PC-9 (cell line): ENCODE results near the gene VAC14. TPM values are rescaled to one million over a fixed set of nuclear protein-coding genes. Genes with fewer than 3 reads are reported as not detected.

ENCODE experiments used
- BruUV-seq: library from RNA; stranded (reverse); fragments of 400-500 nt; replicated peaks from 2 replicates; lab custom pipeline; 2021; lab: Mats Ljungman, UMichigan
- CTCF ChIA-PET: fragments of 300-600 bp; sonication (Branson Sonifier 250); formaldehyde crosslinking; loops from one replicate; lab custom pipeline; 2022; ENCODE audit warnings: antibody characterized with exemption; lab: Charles Lee
- POLR2A ChIA-PET: fragments of 300-600 bp; sonication (Branson Sonifier 250); formaldehyde crosslinking; loops from one replicate; lab custom pipeline; 2022; ENCODE audit warnings: antibody characterized with exemption; ENCODE audit not compliant: unreplicated experiment; lab: Charles Lee
- DNase-seq, 2 experiments: peaks; one replicate each; pipeline versions ENCODE4 v3.0.0 to v3.0.0-alpha.2; 2015 to 2022; ENCODE audit warnings: mixed read lengths in 1 of 2
- H2AFZ ChIP-seq: fragments of 200-600 bp; sonication (generic); 2 replicates; pipeline ENCODE4 v1.8.1; 2017; ENCODE audit warnings: antibody characterized with exemption
- H3F3A ChIP-seq: fragments of 200-600 bp; sonication (generic); 2 replicates; pipeline ENCODE4 v1.8.1; 2017; ENCODE audit warnings: antibody characterized with exemption, mild to moderate bottlenecking, low read depth; ENCODE audit not compliant: insufficient read depth
- H3K27ac ChIP-seq: fragments of 200-600 bp; sonication (generic); 2 replicates; pipeline ENCODE4 v1.6.1; 2016; ENCODE audit warnings: mixed run types
- H3K27me3 ChIP-seq: fragments of 200-600 bp; sonication (generic); 2 replicates; pipeline ENCODE4 v1.6.1; 2016; ENCODE audit warnings: low read depth, mixed run types; ENCODE audit not compliant: insufficient read depth
- H3K36me3 ChIP-seq: fragments of 200-600 bp; sonication (generic); 2 replicates; pipeline ENCODE4 v1.6.1; 2016; ENCODE audit warnings: low read depth, mixed run types
- H3K4me1 ChIP-seq: fragments of 200-600 bp; sonication (generic); replicated peaks from 2 replicates; pipeline ENCODE4 v1.6.1; 2016; ENCODE audit warnings: mixed run types; ENCODE audit not compliant: insufficient read depth
- H3K4me2 ChIP-seq: fragments of 200-600 bp; sonication (generic); 2 replicates; pipeline ENCODE4 v1.6.1; 2017; ENCODE audit warnings: mixed run types
- H3K4me3 ChIP-seq: fragments of 200-600 bp; sonication (generic); 2 replicates; pipeline ENCODE4 v1.6.1; 2016; ENCODE audit warnings: mixed run types
- H3K79me2 ChIP-seq: fragments of 200-600 bp; sonication (generic); 2 replicates; pipeline ENCODE4 v1.6.1; 2017; ENCODE audit warnings: low read depth, mixed run types
- H3K9me2 ChIP-seq: fragments of 200-600 bp; sonication (generic); 2 replicates; pipeline ENCODE4 v1.8.1; 2017; ENCODE audit warnings: mild to moderate bottlenecking; ENCODE audit not compliant: insufficient read depth
- H3K9me3 ChIP-seq: fragments of 200-600 bp; sonication (generic); 2 replicates; pipeline ENCODE4 v1.8.1; 2016; ENCODE audit warnings: low read depth; ENCODE audit not compliant: insufficient read depth
- H4K20me1 ChIP-seq: fragments of 200-600 bp; sonication (generic); 2 replicates; pipeline ENCODE4 v1.8.1; 2017; ENCODE audit not compliant: insufficient read depth
- EZH2 ChIP-seq: fragments of 200-600 bp; sonication (generic); IDR thresholded peaks from 2 replicates; pipeline ENCODE4 v1.8.0; 2017; ENCODE audit warnings: antibody characterized with exemption, low read depth
- intact Hi-C: fragments of 100-400 bp; cut with micrococcal nuclease; formaldehyde crosslinking; loops from one replicate; pipeline ENCODE4 v1.10.0; 2022; ENCODE audit not compliant: unreplicated experiment
- total RNA-seq: library from RNA; stranded (reverse); gene quantifications from 2 replicates; pipeline ENCODE4 v1.2.3, GENCODE V29; 2021
- TF ChIP-seq, protein P1 (sequence below): fragments of 200-600 bp; sonication (generic); conservative IDR thresholded peaks from 2 replicates; pipeline ENCODE4 v1.6.1; 2017; ENCODE audit warnings: mixed run types, antibody characterized with exemption, mild to moderate bottlenecking, moderate library complexity

The VAC14 gene
- total RNA-seq, 1 experiment from 2014 or later, result 46.8 TPM

- H3K27me3 ChIP-seq, result no peaks in the 10 kb centered on the region
- no peak overlapping the region for H3K4me2 ChIP-seq
- H3K79me2 ChIP-seq, result no peaks in the 10 kb centered on the region
- H3K27ac ChIP-seq, result no peak overlapping the region
- H4K20me1 ChIP-seq, result no peaks in the 10 kb centered on the region
- intact Hi-C loops, result no loop called here
- 0 out of 2 replicates have a peak, but pooled peaks cover 3% of the 10 kb centered on the region for H3K9me3 ChIP-seq
- H2AFZ ChIP-seq, result no peak overlapping the region
- no peak for TF ChIP-seq EZH2
- TF ChIP-seq, protein P1, sequence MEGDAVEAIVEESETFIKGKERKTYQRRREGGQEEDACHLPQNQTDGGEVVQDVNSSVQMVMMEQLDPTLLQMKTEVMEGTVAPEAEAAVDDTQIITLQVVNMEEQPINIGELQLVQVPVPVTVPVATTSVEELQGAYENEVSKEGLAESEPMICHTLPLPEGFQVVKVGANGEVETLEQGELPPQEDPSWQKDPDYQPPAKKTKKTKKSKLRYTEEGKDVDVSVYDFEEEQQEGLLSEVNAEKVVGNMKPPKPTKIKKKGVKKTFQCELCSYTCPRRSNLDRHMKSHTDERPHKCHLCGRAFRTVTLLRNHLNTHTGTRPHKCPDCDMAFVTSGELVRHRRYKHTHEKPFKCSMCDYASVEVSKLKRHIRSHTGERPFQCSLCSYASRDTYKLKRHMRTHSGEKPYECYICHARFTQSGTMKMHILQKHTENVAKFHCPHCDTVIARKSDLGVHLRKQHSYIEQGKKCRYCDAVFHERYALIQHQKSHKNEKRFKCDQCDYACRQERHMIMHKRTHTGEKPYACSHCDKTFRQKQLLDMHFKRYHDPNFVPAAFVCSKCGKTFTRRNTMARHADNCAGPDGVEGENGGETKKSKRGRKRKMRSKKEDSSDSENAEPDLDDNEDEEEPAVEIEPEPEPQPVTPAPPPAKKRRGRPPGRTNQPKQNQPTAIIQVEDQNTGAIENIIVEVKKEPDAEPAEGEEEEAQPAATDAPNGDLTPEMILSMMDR, result no peak
- no peaks in the 10 kb centered on the region for H3K9me2 ChIP-seq
- no peak overlapping the region for H3K4me3 ChIP-seq
- H3F3A ChIP-seq, result peaks cover 15% of the 10 kb centered on the region
- no peak for DNase-seq
- ChIA-PET CTCF (no interaction called here), POLR2A (no interaction called here)
- BruUV-seq, result no TSS peak
- no peaks in the 10 kb centered on the region for H3K4me1 ChIP-seq
- peaks cover 28% of the 10 kb centered on the region for H3K36me3 ChIP-seq
Observed at GRCh38 chr16:70781800-70782199, 19.2 kb downstream of the VAC14 start.

- Histone ChIP-seq H4K20me1 (no peaks in the 10 kb centered on the region), H2AFZ (no peak overlapping the region), H3K27ac (no peak overlapping the region), H3K4me2 (no peak overlapping the region), H3K79me2 (no peaks in the 10 kb centered on the region), H3K4me3 (no peak overlapping the region), H3K4me1 (no peaks in the 10 kb centered on the region), H3K9me2 (no peaks in the 10 kb centered on the region), H3F3A (peaks cover 15% of the 10 kb centered on the region), H3K27me3 (no peaks in the 10 kb centered on the region), H3K9me3 (0 out of 2 replicates have a peak, but pooled peaks cover 3% of the 10 kb centered on the region), H3K36me3 (peaks cover 28% of the 10 kb centered on the region)
- POLR2A ChIA-PET, result no interaction called here
- no peak for TF ChIP-seq EZH2
- TF ChIP-seq, protein P1, result no peak
- no peak for DNase-seq
- CTCF ChIA-PET, result interaction anchor here (0.7 kb wide), 1 partner anchor 12 kb away, joined by 7 read pairs; no protein-coding TSS in a partner anchor
- intact Hi-C loops, result no loop called here
- BruUV-seq, result no TSS peak
Observed at GRCh38 chr16:70780546-70780945, 20.4 kb downstream of the VAC14 start.

GRCh38 chr16:70779361-70779760 is 21.6 kb downstream of the VAC14 start:
- H3K79me2 ChIP-seq, result no peaks in the 10 kb centered on the region
- no TSS peak for BruUV-seq
- intact Hi-C loops, result loop anchor here (10.0 kb wide), 1 partner anchor 215 kb away; no protein-coding TSS in a partner anchor
- 0 out of 2 replicates have a peak, but pooled peaks cover 3% of the 10 kb centered on the region for H3K9me3 ChIP-seq
- POLR2A ChIA-PET, result no interaction called here
- H3K4me2 ChIP-seq, result no peak overlapping the region
- CTCF ChIA-PET, result no interaction called here
- no peaks in the 10 kb centered on the region for H3K27me3 ChIP-seq
- no peaks in the 10 kb centered on the region for H4K20me1 ChIP-seq
- no peak overlapping the region for H3K27ac ChIP-seq
- no peak overlapping the region for H2AFZ ChIP-seq
- no peak overlapping the region for H3K4me3 ChIP-seq
- H3K9me2 ChIP-seq, result no peaks in the 10 kb centered on the region
- H3K36me3 ChIP-seq, result peaks cover 29% of the 10 kb centered on the region
- peaks cover 15% of the 10 kb centered on the region for H3F3A ChIP-seq
- DNase-seq, result no peak
- TF ChIP-seq, protein P1, result no peak
- TF ChIP-seq EZH2, result no peak
- H3K4me1 ChIP-seq, result no peaks in the 10 kb centered on the region
